Fibroblast of lung (primary cell): ENCODE measurements around the gene EFNB1.

Experiments
- CTCF ChIP-seq, 2 donors: IDR thresholded peaks in 1 of 2; conservative IDR thresholded peaks in 1 of 2; 1 replicate in 1 of 2; 2 replicates in 1 of 2; pipeline ENCODE4 v1.5.1; 2011 to 2012; ENCODE audit warnings: low read length in 2 of 2, control low read depth in 1 of 2, inconsistent platforms in 1 of 2, low read depth in 1 of 2, mild to moderate bottlenecking in 1 of 2
- EZH2 ChIP-seq: IDR thresholded peaks from 2 replicates; pipeline ENCODE4 v1.5.1; 2012; ENCODE audit warnings: low read length, control low read depth, mild to moderate bottlenecking; ENCODE audit errors: missing control alignments

- TF ChIP-seq CTCF (conservative IDR thresholded peaks at IDR 0.05 in 1 of 2, IDR thresholded peaks at IDR 0.05 in 1 of 2; ENCODE audit: low read depth in 1 of 2, low read length in 2 of 2) (no peak), EZH2 (no peak)
These were observed 12.6 kb downstream of the EFNB1 start for GRCh38 chrX:68841251-68842049.
